Adrenal gland (tissue), 12 donors: ENCODE results near the gene ST7. TPM values are rescaled to one million over a fixed set of nuclear protein-coding genes. Genes with fewer than 3 reads are reported as not detected.

Experiments
- DNase-seq, 7 donors: peaks; one replicate each; pipeline ENCODE4 v3.0.0-alpha.2; 2019 to 2020
- H3K27ac ChIP-seq, 5 donors: fragments of 200-600 bp; sonication (generic) in 4 of 5; 1 replicate in 3 of 5; 2 replicates in 2 of 5; pipeline versions ENCODE4 v1.5.1 to v1.8.0; 2016 to 2020; ENCODE audit warnings: mild to moderate bottlenecking in 1 of 5
- H3K27me3 ChIP-seq: fragments of 200-600 bp; 2 replicates; pipeline ENCODE4 v1.8.0; 2021
- H3K36me3 ChIP-seq, 2 donors: fragments of 200-600 bp; replicated peaks in 1 of 2; 1 replicate in 1 of 2; 2 replicates in 1 of 2; pipeline versions ENCODE4 v1.5.1 to v1.8.0; 2018 to 2022
- H3K4me1 ChIP-seq, 2 donors: fragments of 200-600 bp; replicated peaks in 1 of 2; 1 replicate in 1 of 2; 2 replicates in 1 of 2; pipeline versions ENCODE4 v1.5.1 to v1.8.0; 2018 to 2021
- H3K4me3 ChIP-seq, 4 donors: fragments of 200-600 bp; sonication (generic) in 3 of 4; one replicate each; pipeline ENCODE4 v1.5.1; 2016 to 2018
- H3K9me3 ChIP-seq, 3 donors: fragments of 200-600 bp; sonication (generic) in 1 of 3; replicated peaks in 1 of 3; 1 replicate in 2 of 3; 2 replicates in 1 of 3; pipeline versions ENCODE4 v1.5.1 to v1.8.0; 2016 to 2021
- CTCF ChIP-seq, 6 experiments: fragments of 450-650 bp in 4 of 6; fragments of 200-600 bp in 2 of 6; sonication (generic) in 1 of 6; IDR thresholded peaks; 1 replicate in 5 of 6; 2 replicates in 1 of 6; pipeline versions ENCODE4 v1.5.1 to v1.8.0; 2016 to 2021; ENCODE audit warnings: antibody characterized with exemption in 6 of 6, mild to moderate bottlenecking in 2 of 6, moderate library complexity in 1 of 6
- POLR2A ChIP-seq, 2 donors: fragments of 450-650 bp; IDR thresholded peaks; one replicate each; pipeline ENCODE4 v1.6.1; 2017; ENCODE audit warnings: antibody characterized with exemption in 2 of 2, mild to moderate bottlenecking in 2 of 2, moderate library complexity in 1 of 2
- whole genome bisulfite sequencing, 4 donors: extraction: QIAGEN DNeasy Blood & Tissue Kit in 2 of 4; methylation state at CpG; one replicate each; pipeline versions ENCODE4 v1.1.5 to v1.1.7; 2013 to 2017; 5-methylcytosine and 5-hydroxymethylcytosine counted together
- intact Hi-C, 2 donors: fragments of 100-400 bp; cut with DNase I; formaldehyde crosslinking; loops; one replicate each; pipeline versions ENCODE4 v1.14.1 to v1.15.0; 2022 to 2023
- polyA plus RNA-seq, 3 donors: library from polyadenylated mRNA; stranded (reverse); fragments of 200-250 nt in 2 of 3; fragments of 350-450 nt in 1 of 3; fragmentation: Illumina TruSeq in 1 of 3; extraction: RNeasy Lipid Tissue Mini Kit (QIAGEN cat#74804) in 1 of 3; gene quantifications; one replicate each; pipeline ENCODE4 v1.2.3, GENCODE V29; 2013 to 2014
- total RNA-seq, 9 donors: library from RNA; depleted of rRNA in 4 of 9; stranded (reverse); fragments of >200 nt in 4 of 9; fragments of 120-200 nt in 1 of 9; fragmentation: NEBNext Ultra II Directional in 1 of 9; extraction: Animal tissue kit (Norgen Biotek cat#: 25700) in 1 of 9; gene quantifications; one replicate each; pipeline versions ENCODE4 v1.1.0 to v1.2.4, GENCODE V29; 2013 to 2023
- donor health status: healthy with polysubstance abuse.
- donor health status: Bipolar disorder and iron deficiency.
- donor health status: DM: yes; HTN: yes; CAD: no.
- donor health status: DM: no; HTN: no; CAD: no.
- donor health status: DM: no; HTN: no; CAD: no.
- donor health status: DM: yes; HTN: yes; CAD: no.

Gene ST7
- total and polyA plus RNA-seq, 12 donors: 15.7 to 69.9 (median 33.1) TPM

GRCh38 chr7:117017702-117018266 is 64.5 kb downstream of the ST7 start:
- WGBS, 4 donors: 74 to 81% (median 76%) methylated on average over 4 of the region's 4 CpGs

GRCh38 chr7:117018713-117019112 is 65.4 kb downstream of the ST7 start:
- peaks cover 0 to 40% of the 10 kb centered on the region in 2 donors for H3K4me1 ChIP-seq
- no peaks in the 10 kb centered on the region for H3K36me3 ChIP-seq
- no peak overlapping the region for H3K27ac ChIP-seq
- intact Hi-C loops: no loop called here
- no peak overlapping the region for H3K4me3 ChIP-seq
- H3K27me3 ChIP-seq: no peaks in the 10 kb centered on the region
- no peaks in the 10 kb centered on the region for H3K9me3 ChIP-seq
- TF ChIP-seq CTCF (IDR thresholded peaks at IDR 0.05) (no peak), POLR2A (IDR thresholded peaks at IDR 0.05) (no peak)
- DNase-seq: no peak
- WGBS, 4 donors: 91 to 100% (median 97%) methylated on average over 1 of the region's 1 CpG

More at GRCh38 chr7:117017702-117018266, 64.5 kb downstream of the ST7 start:
- Histone ChIP-seq H3K9me3 (no peaks in the 10 kb centered on the region), H3K4me1 (peaks cover 0 to 40% of the 10 kb centered on the region in 2 donors), H3K27me3 (no peaks in the 10 kb centered on the region), H3K4me3 (no peak overlapping the region), H3K36me3 (no peaks in the 10 kb centered on the region), H3K27ac (no peak overlapping the region)
- DNase-seq: no peak
- TF ChIP-seq POLR2A (IDR thresholded peaks at IDR 0.05): no peak
- no peak for TF ChIP-seq CTCF (IDR thresholded peaks at IDR 0.05)
- intact Hi-C loops: no loop called here

- no peaks in the 10 kb centered on the region for H3K9me3 ChIP-seq
- TF ChIP-seq CTCF (IDR thresholded peaks at IDR 0.05) (no peak), POLR2A (IDR thresholded peaks at IDR 0.05) (no peak)
- no peaks in the 10 kb centered on the region for H3K27me3 ChIP-seq
- H3K27ac ChIP-seq: peak overlapping the region in 1 of 5 donors; percentile 71
- 88 to 94% (median 90%) methylated on average over 2 of the region's 2 CpGs for WGBS, 4 donors
- no peak overlapping the region for H3K4me3 ChIP-seq
- H3K4me1 ChIP-seq: peaks cover 0 to 36% of the 10 kb centered on the region in 2 donors
- DNase-seq: no peak
- intact Hi-C loops: no loop called here
- H3K36me3 ChIP-seq: no peaks in the 10 kb centered on the region
Observed at GRCh38 chr7:117019287-117019686, 66.0 kb downstream of the ST7 start.

GRCh38 chr7:117019786-117020590 is 66.7 kb downstream of the ST7 start:
- 18 to 32% (median 22%) methylated on average over 17 to 18 of the region's 18 CpGs for WGBS, 4 donors
- TF ChIP-seq CTCF (IDR thresholded peaks at IDR 0.05) (no peak), POLR2A (IDR thresholded peaks at IDR 0.05) (peak; percentile 67 to 68)
- peak overlapping the region in 1 of 4 donors; percentile 37 for H3K4me3 ChIP-seq
- DNase-seq: peak; percentile 48 to 91 (median 76)
- H3K36me3 ChIP-seq: no peaks in the 10 kb centered on the region
- no peaks in the 10 kb centered on the region for H3K9me3 ChIP-seq
- no peaks in the 10 kb centered on the region for H3K27me3 ChIP-seq
- intact Hi-C loops: no loop called here
- H3K4me1 ChIP-seq: peaks cover 0 to 31% of the 10 kb centered on the region in 2 donors
- H3K27ac ChIP-seq: peak overlapping the region; percentile 12 to 71 (median 40)
